GM19193 (cell line): ENCODE results near the gene IGSF11.

Experiments used
- POLR2A ChIP-seq: IDR thresholded peaks from 4 replicates; pipeline ENCODE4 v1.6.1; 2011; ENCODE audit not compliant: insufficient read depth, insufficient read length; ENCODE audit errors: extremely low read depth

IGSF11 gene

DNA sequence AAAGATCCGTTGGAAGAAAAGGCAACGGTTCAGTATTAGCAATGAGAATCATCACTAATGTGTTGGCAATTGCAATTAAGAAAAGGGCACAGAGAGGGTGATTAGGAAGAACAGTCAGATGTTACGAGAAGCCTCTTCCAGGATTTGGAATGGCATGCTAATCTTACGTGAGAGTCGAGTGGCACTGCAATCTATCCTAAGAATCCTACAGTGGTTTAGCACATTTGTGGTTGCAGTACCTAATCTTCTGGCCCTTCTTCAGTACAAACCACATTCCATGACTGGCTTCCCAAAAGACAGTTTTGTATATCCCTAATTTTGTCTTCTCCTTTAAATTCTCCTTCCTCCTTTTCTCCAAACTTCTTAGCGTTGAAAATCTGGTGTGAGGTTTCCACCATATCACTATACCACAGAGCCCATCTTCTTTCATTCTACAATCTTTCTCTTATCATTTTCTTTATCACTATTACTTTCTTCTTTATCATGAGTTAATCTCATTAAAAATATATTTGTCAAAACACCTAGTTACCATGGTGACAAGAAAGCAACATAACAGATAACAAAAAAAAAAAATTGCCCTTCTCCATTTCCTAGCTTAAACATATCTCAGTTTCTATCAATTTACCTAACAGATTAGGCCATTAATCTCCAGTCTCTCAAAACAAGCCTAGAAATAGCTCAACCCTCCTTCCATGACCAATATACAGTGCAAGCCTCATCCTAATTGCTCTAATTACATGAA is 60.1 kb downstream of the IGSF11 start:
- TF ChIP-seq POLR2A: no peak

DNA sequence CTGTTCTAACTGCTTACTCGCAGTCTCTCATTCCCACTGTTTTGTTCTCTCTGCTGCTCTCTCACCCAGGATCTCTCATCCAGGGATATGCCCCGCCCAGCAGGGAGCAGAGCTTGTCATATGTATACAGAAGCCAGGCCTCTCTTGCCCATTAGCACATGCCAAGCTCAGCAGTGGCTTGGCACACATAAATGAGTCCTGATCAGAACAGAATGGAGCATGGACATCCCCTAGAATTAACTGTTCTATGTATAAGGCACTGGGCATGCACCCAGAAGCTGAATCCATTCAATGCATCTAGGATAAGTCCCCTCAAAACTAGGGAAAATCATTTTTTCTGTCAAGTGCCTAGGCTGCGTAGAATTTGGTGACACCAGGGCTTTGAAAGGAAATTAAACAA is 61.6 kb downstream of the IGSF11 start:
- TF ChIP-seq POLR2A: no peak

DNA sequence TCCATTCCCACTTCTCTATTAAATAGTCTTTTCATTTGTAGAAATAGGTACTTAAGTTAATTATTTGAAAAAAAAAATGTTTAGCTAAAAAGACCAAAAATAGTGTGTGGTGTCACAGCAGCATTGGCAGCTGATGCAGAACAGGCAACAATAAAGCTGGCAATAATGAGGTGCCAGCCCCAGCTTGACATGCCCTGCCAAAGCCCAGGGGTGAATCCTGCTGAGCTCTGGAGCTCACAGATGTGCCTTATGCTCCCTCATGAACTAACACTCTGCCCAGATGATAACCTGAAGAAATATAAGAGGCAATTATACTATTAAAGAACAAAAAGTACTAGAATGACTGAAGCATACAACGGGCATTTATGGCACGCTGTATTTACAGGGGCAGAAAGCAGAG is 63.8 kb downstream of the IGSF11 start:
- no peak for TF ChIP-seq POLR2A

DNA sequence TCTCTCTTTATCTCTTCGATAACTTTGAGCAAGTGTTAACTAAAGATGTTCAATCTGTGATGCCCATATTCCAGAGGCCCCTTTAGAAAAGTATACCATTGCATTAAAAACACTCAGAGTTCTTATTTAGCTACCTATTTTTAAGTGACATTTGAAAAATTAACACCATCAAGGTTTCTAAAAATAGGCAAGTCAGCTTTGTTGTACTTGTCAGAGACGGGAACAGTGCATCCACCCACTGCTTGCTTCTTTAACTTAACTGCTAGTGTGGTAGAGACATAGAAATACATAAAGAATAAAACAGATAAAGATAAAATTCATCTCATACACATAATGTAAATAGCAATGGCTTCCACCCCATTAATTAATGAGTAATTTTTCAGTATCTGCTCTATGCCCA is 66.0 kb downstream of the IGSF11 start:
- no peak for TF ChIP-seq POLR2A

DNA sequence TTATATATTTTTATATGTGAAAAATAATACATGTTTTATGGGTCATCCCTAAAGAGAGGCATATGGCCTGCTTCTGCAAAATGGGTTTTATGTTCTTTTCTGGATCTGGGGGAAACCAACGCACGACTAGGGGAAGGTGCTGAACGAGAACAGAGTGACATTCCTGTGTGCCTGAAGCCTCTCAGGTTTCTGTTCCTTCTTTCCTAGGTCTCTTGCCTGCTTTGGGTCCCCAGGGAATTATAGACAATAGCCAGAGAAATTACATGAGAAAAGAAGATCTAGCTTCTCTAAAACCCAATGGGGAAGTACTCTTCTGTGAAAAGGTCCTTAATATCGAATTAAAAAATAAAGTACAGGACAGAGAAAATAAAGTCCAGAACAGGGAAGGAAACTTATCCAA is 66.5 kb downstream of the IGSF11 start:
- TF ChIP-seq POLR2A: no peak

DNA sequence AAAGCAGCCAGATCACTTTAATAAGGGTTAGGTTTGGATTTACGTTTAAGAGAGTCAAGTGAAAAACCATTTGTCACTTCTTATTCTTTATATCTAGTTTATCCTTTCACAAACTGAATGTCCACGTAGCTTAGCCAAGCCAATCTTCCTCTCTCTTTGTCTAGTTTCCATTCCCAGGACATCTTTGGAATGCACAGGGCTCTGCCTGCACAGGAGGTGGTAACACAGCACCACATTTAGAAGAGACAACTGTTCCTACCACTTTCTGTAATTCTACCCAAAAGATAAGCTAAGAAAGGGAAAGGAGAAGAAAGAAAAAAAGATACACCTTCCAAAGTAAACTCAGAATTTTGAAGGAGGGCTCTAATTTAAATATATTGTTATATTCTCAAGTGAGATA is 67.9 kb downstream of the IGSF11 start:
- no peak for TF ChIP-seq POLR2A

DNA sequence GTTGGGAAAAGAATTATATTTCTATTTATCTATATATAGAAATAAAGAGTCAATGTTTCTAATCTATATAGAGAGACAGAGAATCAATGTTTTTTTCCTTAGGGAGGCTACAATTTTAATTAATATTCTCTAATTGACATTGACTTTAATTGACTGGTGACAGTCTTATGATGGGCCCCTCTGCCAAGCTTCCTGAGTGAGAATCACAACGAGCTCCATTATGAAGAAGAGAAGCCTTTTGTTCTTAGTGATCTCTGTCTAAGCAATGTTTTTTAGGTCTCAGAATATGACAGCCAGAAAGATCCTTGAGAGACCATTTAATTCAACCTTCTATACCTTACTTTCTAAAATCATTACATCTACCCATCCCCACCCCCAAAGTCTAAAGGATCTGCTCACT is 70.9 kb downstream of the IGSF11 start:
- TF ChIP-seq POLR2A: no peak

DNA sequence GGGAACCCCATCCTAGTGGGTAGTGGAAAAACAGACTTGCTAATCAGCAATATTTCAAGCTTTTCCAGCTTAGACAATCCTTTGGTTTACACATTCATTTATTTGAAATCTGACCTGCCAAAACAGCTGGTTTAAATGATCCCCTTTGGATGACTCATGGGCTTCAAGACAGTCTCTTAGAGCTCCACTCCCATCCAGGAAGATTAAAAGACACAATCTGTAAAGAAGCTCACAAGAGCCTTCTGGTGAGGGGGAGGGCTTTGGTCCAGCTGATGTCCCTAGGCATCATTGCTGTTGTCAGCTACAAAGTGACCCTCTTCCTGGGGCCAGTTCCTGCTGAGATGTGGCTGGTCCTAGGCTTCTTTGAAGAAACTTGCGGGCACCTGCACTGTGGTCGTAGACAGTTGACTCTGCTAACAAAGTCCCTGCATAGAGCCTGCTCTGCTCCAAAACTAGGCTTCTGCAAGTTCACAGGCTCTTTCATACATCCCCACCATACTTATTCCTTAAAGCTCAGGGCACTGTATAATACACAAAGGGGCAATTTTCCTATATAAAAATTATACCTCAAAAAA is 73.7 kb downstream of the IGSF11 start:
- no peak for TF ChIP-seq POLR2A

DNA sequence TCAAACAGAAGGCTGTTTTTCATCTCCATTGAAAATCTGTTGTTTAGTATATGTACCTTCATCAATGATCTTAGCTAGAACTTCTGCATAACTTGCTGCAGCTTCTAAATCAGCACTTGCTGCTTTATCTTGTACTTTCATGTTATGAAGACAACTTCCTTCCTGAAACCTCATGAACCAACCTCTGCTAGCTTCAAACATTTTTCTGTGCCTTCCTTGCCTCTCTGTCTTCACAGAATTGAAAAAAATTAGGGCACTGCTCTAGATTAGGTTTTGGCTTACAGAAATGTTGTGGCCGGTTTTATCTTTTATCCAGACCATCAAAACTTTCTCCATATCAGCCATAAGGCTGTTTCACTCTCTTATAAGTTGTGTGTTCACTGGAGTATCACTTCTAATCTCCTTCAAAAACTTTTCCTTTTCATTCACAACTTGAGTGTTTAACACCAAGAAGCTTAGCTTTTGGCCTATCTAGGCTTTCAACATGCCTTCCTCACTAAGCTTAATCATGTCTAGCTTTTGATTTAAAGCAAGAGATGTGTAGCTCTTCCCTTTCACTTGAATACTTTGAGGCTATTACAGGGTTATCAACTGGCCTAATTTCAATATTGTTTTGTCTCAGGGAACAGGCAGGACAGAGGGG is 78.6 kb downstream of the IGSF11 start:
- TF ChIP-seq POLR2A: no peak

DNA sequence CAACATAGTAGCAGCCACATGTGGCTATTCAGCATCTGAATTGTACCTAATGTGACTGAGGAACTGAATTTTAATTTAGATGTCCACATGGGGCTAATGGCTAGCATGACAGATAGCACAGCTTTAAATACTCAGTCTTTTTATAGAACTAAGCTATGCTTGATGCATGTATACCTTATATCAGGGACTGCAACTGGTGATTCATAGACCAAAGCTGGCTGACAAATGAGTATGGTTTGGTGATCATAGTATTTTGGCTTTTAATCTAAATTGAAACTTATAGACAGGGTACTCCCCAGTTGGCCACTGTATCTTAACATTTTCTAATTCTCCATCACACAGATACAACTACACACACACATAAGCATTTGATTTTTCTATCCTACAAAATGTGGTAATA is 83.6 kb downstream of the IGSF11 start:
- TF ChIP-seq POLR2A: no peak

DNA sequence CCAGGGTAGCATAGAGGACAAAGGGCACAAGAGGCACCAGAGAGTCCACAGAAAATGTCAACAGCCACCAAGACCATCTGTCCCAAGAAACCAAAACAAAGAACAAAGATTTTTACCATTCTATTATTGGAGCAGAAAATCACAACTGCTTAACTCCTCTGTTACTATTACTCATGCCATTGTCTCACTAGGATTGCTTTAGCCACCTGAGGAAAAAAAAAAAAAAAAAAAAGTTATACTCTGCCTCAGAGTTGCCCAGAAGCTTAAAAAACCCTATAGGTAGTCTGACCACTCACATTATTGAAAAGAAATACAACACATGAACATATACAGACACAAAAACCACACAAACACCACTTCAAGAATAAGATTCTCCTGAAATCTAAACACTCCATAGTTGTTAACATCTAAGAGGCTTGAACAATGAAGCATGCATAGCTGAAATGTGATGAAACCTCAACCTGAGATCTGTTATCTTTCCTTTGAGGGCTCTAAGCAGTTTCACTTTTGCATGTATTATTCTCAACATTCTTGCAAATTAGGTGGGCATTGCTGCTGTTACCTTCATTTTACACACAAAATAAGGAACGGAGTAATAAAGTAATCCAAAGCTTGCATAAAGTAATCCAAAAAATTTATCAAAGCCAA is 85.4 kb downstream of the IGSF11 start:
- TF ChIP-seq POLR2A: no peak

DNA sequence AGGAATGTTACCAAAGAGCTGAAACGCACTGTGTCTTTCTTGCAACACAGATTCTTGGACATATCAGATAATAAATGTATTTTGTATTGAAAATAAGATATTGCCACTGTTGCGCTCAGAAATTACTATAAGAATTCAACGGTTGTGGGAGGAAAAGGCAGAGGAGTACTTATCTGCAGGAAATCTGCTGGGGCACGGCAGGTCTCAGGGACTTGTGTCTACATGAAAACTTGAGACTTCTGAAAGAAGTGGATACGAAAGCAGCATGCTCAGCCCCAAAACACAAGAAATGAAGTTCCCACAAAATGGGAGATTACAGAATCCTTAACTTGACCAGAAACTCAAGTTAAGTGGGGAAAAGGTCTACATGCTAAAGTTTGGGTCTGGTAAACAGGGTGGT is 86.5 kb downstream of the IGSF11 start:
- no peak for TF ChIP-seq POLR2A

DNA sequence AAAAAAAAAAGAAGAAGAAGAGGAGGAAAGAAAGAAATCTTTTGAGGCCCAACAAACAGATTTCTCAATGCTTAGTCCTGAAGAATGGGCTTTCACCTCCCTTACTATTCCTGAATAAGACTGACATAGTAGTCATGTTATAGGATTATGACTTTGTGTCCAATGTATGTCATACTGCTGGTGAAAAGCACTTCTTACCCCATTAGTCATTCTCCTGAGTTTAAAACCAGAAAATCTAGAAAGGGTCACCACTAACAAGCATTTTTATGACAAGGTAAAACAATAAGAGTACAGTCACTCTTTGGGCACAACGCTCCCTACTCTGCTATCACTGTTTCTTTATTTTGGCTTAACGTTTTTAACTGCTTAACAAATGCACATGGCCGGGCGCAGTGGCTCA is 88.2 kb downstream of the IGSF11 start:
- no peak for TF ChIP-seq POLR2A

DNA sequence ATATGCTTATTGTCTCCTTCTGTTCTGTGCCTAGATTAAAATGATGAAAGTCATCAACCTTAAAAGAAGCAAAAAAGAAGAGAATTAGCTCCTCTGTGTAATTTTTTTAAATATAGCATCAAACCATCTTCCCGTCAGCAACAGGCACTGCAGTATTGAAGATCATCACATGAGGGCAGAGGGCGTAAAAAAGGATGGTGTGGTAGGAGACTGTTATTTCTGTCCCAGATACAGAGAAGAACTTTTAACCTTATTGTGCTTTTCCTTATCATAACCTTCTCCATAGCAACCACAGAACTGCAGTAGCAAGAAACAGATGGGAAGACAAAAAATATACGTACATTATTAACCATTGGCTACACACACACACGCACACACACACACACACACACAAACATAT is 88.8 kb downstream of the IGSF11 start:
- TF ChIP-seq POLR2A: no peak

DNA sequence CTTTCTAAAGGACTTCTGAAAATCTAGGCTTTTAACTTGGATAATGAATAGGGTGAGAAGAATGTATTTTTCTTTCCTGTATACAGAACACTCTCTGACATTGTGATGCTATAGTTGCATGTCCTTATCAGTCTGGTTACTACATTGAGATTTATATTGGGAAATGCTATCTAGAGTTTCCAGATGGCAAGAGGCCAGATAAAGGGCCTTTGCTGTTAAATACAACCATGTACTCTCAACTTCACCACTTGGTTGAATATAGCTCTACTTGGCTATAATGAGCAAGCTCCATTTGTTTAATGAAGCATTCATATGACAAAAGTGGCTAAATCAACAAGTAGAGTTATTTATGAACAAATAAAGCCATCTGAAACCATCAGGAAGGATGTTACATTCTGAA is 91.0 kb downstream of the IGSF11 start:
- no peak for TF ChIP-seq POLR2A

DNA sequence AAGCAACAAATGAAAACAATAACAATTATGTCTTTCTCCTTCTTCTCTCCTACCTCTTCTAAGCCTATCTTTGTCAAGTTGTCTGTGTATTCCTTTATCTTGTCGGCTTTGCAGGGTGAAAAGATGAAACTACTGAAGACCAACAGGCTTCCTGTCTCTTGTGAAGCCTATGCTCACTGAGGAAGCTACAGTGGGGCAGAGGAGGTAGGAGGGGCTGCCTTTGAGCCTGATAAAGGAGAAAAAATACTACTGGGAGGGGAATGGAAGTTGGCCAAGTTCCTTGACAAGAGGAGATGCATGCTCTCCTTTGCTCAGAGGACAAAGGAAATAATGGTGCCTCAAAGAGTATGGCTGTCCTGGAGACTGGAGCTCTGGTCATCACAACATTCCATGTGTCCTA is 92.0 kb downstream of the IGSF11 start:
- no peak for TF ChIP-seq POLR2A
